ENCODE data around the gene TAS2R14. TPM values are rescaled to one million over a fixed set of nuclear protein-coding genes. Genes with fewer than 3 reads are reported as not detected.

TAS2R14 gene
- total RNA-seq, 4 donors from 2014 or later: 6.8 to 26.0 (median 10.3) TPM

- H3K27ac ChIP-seq: no peak overlapping the region
- H3K4me1 ChIP-seq: no peaks in the 10 kb centered on the region
- H3K4me3 ChIP-seq (replicated peaks in 1 of 3): no peak overlapping the region
- H3K27me3 ChIP-seq: no peaks in the 10 kb centered on the region
- no peak for DNase-seq
- 78 to 85% methylated on average over 1 of the region's 1 CpG for WGBS, 2 donors
- TF ChIP-seq CTCF (IDR thresholded peaks at IDR 0.05): no peak
- no peak for TF ChIP-seq POLR2A (IDR thresholded peaks at IDR 0.05)
- intact Hi-C loops (cut with DNase I): no loop called here
- H3K36me3 ChIP-seq: no peaks in the 10 kb centered on the region
- H3K9me3 ChIP-seq: no peaks in the 10 kb centered on the region
Measured at GRCh38 chr12:10919809-10920208, 19.3 kb downstream of the TAS2R14 start.

GRCh38 chr12:10910380-10910779, 28.7 kb downstream of the TAS2R14 start:
- H3K27ac ChIP-seq: no peak overlapping the region
- TF ChIP-seq CTCF (IDR thresholded peaks at IDR 0.05) (no peak), POLR2A (IDR thresholded peaks at IDR 0.05) (no peak)
- intact Hi-C loops (cut with DNase I): no loop called here
- no peaks in the 10 kb centered on the region for H3K4me1 ChIP-seq
- 89 to 91% methylated on average over 8 of the region's 8 CpGs for WGBS, 2 donors
- H3K27me3 ChIP-seq: no peaks in the 10 kb centered on the region
- no peaks in the 10 kb centered on the region for H3K36me3 ChIP-seq
- no peak overlapping the region for H3K4me3 ChIP-seq (replicated peaks in 1 of 3)
- DNase-seq: no peak
- H3K9me3 ChIP-seq: no peaks in the 10 kb centered on the region

GRCh38 chr12:10909462-10909861, 29.6 kb downstream of the TAS2R14 start, which contains the start of gene TAS2R13:
Gene TAS2R13 (minus strand): TSS chr12:10909562. CDS start chr12:10909298, 264 bp downstream.
- H3K27ac ChIP-seq: no peak within 1 kb of the TSS
- H3K27me3 ChIP-seq: no peaks in the 10 kb centered on the region
- DNase-seq: no peak
- intact Hi-C loops (cut with DNase I): no loop called here
- H3K4me3 ChIP-seq (replicated peaks in 1 of 3): no peak within 1 kb of the TSS
- no peaks in the 10 kb centered on the region for H3K36me3 ChIP-seq
- H3K9me3 ChIP-seq: no peaks in the 10 kb centered on the region
- 94 to 98% methylated on average over 1 of the region's 1 CpG for WGBS, 2 donors
- H3K4me1 ChIP-seq: no peaks in the 10 kb centered on the region
- TF ChIP-seq CTCF (IDR thresholded peaks at IDR 0.05) (no peak), POLR2A (IDR thresholded peaks at IDR 0.05) (no peak)

GRCh38 chr12:10904686-10905085, 34.4 kb downstream of the TAS2R14 start:
- Histone ChIP-seq H3K4me1 (no peaks in the 10 kb centered on the region), H3K27ac (no peak overlapping the region), H3K9me3 (no peaks in the 10 kb centered on the region), H3K36me3 (no peaks in the 10 kb centered on the region), H3K27me3 (no peaks in the 10 kb centered on the region), H3K4me3 (replicated peaks in 1 of 3) (no peak overlapping the region)
- intact Hi-C loops (cut with DNase I): no loop called here
- no peak for TF ChIP-seq CTCF (IDR thresholded peaks at IDR 0.05)
- TF ChIP-seq POLR2A (IDR thresholded peaks at IDR 0.05): no peak
- 94 to 97% methylated on average over 4 of the region's 4 CpGs for WGBS, 2 donors
- no peak for DNase-seq

- TF ChIP-seq POLR2A (IDR thresholded peaks at IDR 0.05): no peak
- no peak for TF ChIP-seq CTCF (IDR thresholded peaks at IDR 0.05)
- 97 to 100% methylated on average over 1 of the region's 1 CpG for WGBS, 2 donors
- H3K27ac ChIP-seq: no peak overlapping the region
- intact Hi-C loops (cut with DNase I): no loop called here
- H3K4me1 ChIP-seq: no peaks in the 10 kb centered on the region
- no peak overlapping the region for H3K4me3 ChIP-seq (replicated peaks in 1 of 3)
- H3K36me3 ChIP-seq: no peaks in the 10 kb centered on the region
- no peak for DNase-seq
- H3K27me3 ChIP-seq: no peaks in the 10 kb centered on the region
- no peaks in the 10 kb centered on the region for H3K9me3 ChIP-seq
Measured at GRCh38 chr12:10901427-10901826, 37.6 kb downstream of the TAS2R14 start.

Data from thyroid gland (tissue), 4 donors.